Astrocyte (in vitro differentiated cells and primary cell): ENCODE measurements around the gene ABLIM2.

Source experiments
- CTCF ChIP-seq: IDR thresholded peaks from 2 replicates; pipeline ENCODE4 v1.5.1; 2011; ENCODE audit warnings: low read depth, mild to moderate bottlenecking, inconsistent platforms, low read length, moderate library complexity; ENCODE audit not compliant: insufficient read depth
- EZH2 ChIP-seq: IDR thresholded peaks from 2 replicates; pipeline ENCODE4 v1.6.1; 2012; ENCODE audit warnings: mild to moderate bottlenecking, low read length, inconsistent platforms; ENCODE audit not compliant: insufficient read depth

GRCh38 chr4:7924570-7924969 lies 234.0 kb downstream of the ABLIM2 start:
- TF ChIP-seq CTCF (no peak), EZH2 (no peak)
